GM12878 (cell line): ENCODE results near the gene EFCAB8. TPM values are rescaled to one million over a fixed set of nuclear protein-coding genes. Genes with fewer than 3 reads are reported as not detected.

Experiments used
- ATAC-seq: fragments of 200-7000 bp; cut with Tn5 transposase; 3 replicates; pipeline ENCODE4 v1.9.1; 2020; ENCODE audit warnings: mild to moderate bottlenecking, moderate library complexity
- BruUV-seq: library from RNA; stranded (reverse); fragments of 400-500 nt; replicated peaks from 2 replicates; lab custom pipeline; 2021; lab: Mats Ljungman, UMichigan
- CTCF ChIA-PET: fragments of 300-600 bp; sonication (Branson Sonifier 250); formaldehyde crosslinking; extraction: SDS; loops from one replicate; lab custom pipeline; 2021; ENCODE audit warnings: inconsistent platforms; lab: Yijun Ruan, JAX
- POLR2A ChIA-PET: fragments of 350-600 bp; formaldehyde crosslinking; extraction: SDS; loops from one replicate; lab custom pipeline; 2021; ENCODE audit warnings: inconsistent platforms; lab: Charles Lee
- RAD21 ChIA-PET: fragments of 300-600 bp; sonication (Branson Sonifier 250); formaldehyde crosslinking; loops from one replicate; lab custom pipeline; 2023; ENCODE audit warnings: antibody characterized with exemption; ENCODE audit not compliant: unreplicated experiment; lab: Charles Lee
- SMC1A ChIA-PET: fragments of 300-600 bp; sonication (Branson Sonifier 250); formaldehyde crosslinking; loops from one replicate; lab custom pipeline; 2023; ENCODE audit not compliant: unreplicated experiment, uncharacterized antibody; lab: Charles Lee
- DNase-seq: peaks from one replicate; pipeline ENCODE4 v3.0.0-alpha.2; 2011; ENCODE audit warnings: low read depth, low spot score
- FAIRE-seq: peaks from 3 replicates; lab custom pipeline; 2011; peaks lifted over from hg19 to GRCh38; lab: Jason Lieb, UNC
- H2AFZ ChIP-seq: 2 replicates; pipeline ENCODE4 v1.6.0; 2011; ENCODE audit warnings: low read depth, low read length, control low read depth; ENCODE audit not compliant: control insufficient read depth
- H3K27ac ChIP-seq: 2 replicates; pipeline ENCODE4 v1.5.1; 2011; ENCODE audit warnings: control low read depth; ENCODE audit not compliant: control insufficient read depth, insufficient read depth
- H3K27me3 ChIP-seq, 2 experiments: replicated peaks in 1 of 2; 2 replicates each; pipeline versions ENCODE4 v1.6.0 to v1.6.1; 2011; ENCODE audit warnings: low read length in 1 of 2; ENCODE audit not compliant: control insufficient read depth in 2 of 2, insufficient read depth in 2 of 2
- H3K36me3 ChIP-seq, 2 experiments: 2 replicates each; pipeline ENCODE4 v1.5.1; 2011; ENCODE audit warnings: low read length in 1 of 2; ENCODE audit not compliant: control insufficient read depth in 2 of 2, insufficient read depth in 2 of 2
- H3K4me1 ChIP-seq: 2 replicates; pipeline ENCODE4 v1.6.1; 2011; ENCODE audit warnings: mild to moderate bottlenecking, low read length, moderate library complexity, mixed read lengths; ENCODE audit not compliant: control insufficient read depth, insufficient read depth
- H3K4me2 ChIP-seq: 2 replicates; pipeline ENCODE4 v1.6.0; 2011; ENCODE audit warnings: control low read depth; ENCODE audit not compliant: control insufficient read depth, insufficient read depth
- H3K4me3 ChIP-seq: fragments of 200-600 bp; sonication (generic); 2 replicates; pipeline ENCODE4 v1.5.1; 2016
- H3K79me2 ChIP-seq: 2 replicates; pipeline ENCODE4 v1.6.0; 2011; ENCODE audit warnings: low read length; ENCODE audit not compliant: control insufficient read depth, insufficient read depth
- H3K9ac ChIP-seq: 2 replicates; pipeline ENCODE4 v1.8.0; 2011; ENCODE audit warnings: low read length, control low read depth, mixed read lengths; ENCODE audit not compliant: control insufficient read depth, insufficient read depth
- H3K9me3 ChIP-seq: replicated peaks from 3 replicates; pipeline ENCODE4 v1.5.1; 2011; ENCODE audit warnings: mild to moderate bottlenecking, low read length; ENCODE audit not compliant: control insufficient read depth, insufficient read depth
- H4K20me1 ChIP-seq: 2 replicates; pipeline ENCODE4 v1.6.0; 2011; ENCODE audit not compliant: control insufficient read depth, insufficient read depth
- BACH1 ChIP-seq: fragments of 450-650 bp; IDR thresholded peaks from 2 replicates; pipeline ENCODE4 v1.6.1; 2017; ENCODE audit warnings: mild to moderate bottlenecking, borderline replicate concordance
- ELK1 ChIP-seq: IDR thresholded peaks from 2 replicates; pipeline ENCODE4 v1.6.1; 2012; ENCODE audit warnings: low read depth, low read length, improper control_type of control experiment
- ESRRA ChIP-seq: IDR thresholded peaks from 2 replicates; pipeline ENCODE4 v1.6.1; 2012; ENCODE audit warnings: mild to moderate bottlenecking, low read length, improper control_type of control experiment
- JUNB ChIP-seq: IDR thresholded peaks from 2 replicates; pipeline ENCODE4 v1.6.1; 2016; ENCODE audit warnings: antibody characterized with exemption, mild to moderate bottlenecking
- MXI1 ChIP-seq: fragments of 150-350 bp; IDR thresholded peaks from 2 replicates; pipeline ENCODE4 v1.6.1; 2011; ENCODE audit warnings: low read depth, mild to moderate bottlenecking, inconsistent platforms, low read length, improper control_type of control experiment
- NR2C1 ChIP-seq: fragments of 450-650 bp; IDR thresholded peaks from 2 replicates; pipeline ENCODE4 v1.6.1; 2017; ENCODE audit warnings: antibody characterized with exemption, mild to moderate bottlenecking, moderate library complexity
- NRF1 ChIP-seq: conservative IDR thresholded peaks from 2 replicates; pipeline ENCODE4 v1.6.1; 2011; ENCODE audit warnings: mild to moderate bottlenecking, low read depth, low read length, improper control_type of control experiment
- POU2F2 ChIP-seq: IDR thresholded peaks from 3 replicates; pipeline ENCODE4 v1.6.1; 2011; ENCODE audit warnings: low read depth, mild to moderate bottlenecking, low read length, borderline replicate concordance
- RB1 ChIP-seq: fragments of 450-650 bp; formaldehyde crosslinking; IDR thresholded peaks from 2 replicates; pipeline ENCODE4 v1.6.1; 2017; ENCODE audit warnings: mild to moderate bottlenecking, borderline replicate concordance
- RUNX3 ChIP-seq: IDR thresholded peaks from 2 replicates; pipeline ENCODE4 v1.6.1; 2012; ENCODE audit warnings: low read length, inconsistent platforms
- ZNF592 ChIP-seq: fragments of 450-650 bp; IDR thresholded peaks from 2 replicates; pipeline ENCODE4 v1.6.1; 2017; ENCODE audit warnings: mild to moderate bottlenecking, moderate library complexity
- WGBS: methylation state at CpG from one replicate; pipeline ENCODE4 v1.1.6; 2016; ENCODE audit warnings: low lambda C conversion rate; ENCODE audit not compliant: insufficient replicate concordance, insufficient coverage; ENCODE audit errors: missing lambda C conversion rate; 5-methylcytosine and 5-hydroxymethylcytosine counted together
- in situ Hi-C: fragments of 300-500 bp; cut with MboI; formaldehyde crosslinking; loops from 9 replicates; pipeline ENCODE4 v1.14.3; 2018; ENCODE audit warnings: mixed read lengths
- intact Hi-C: fragments of 100-400 bp; cut with micrococcal nuclease; formaldehyde crosslinking; loops from one replicate; pipeline ENCODE4 v1.14.2; 2022; ENCODE audit not compliant: unreplicated experiment
- polyA plus RNA-seq, 11 experiments: library from polyadenylated mRNA; depleted of rRNA in 4 of 11; unstranded in 6 of 11; stranded (reverse) in 5 of 11; fragments of >200 nt; fragmentation: Nextera tagmentation in 4 of 11; fragmentation: Illumina TruSeq in 1 of 11; extraction: Ambion mirVana in 4 of 11; extraction: Trizol in 1 of 11; gene quantifications; 1 replicate in 1 of 11; 2 replicates in 10 of 11; pipeline versions ENCODE4 v1.2.1 to v1.2.3, GENCODE V29; 2011 to 2016; ENCODE audit warnings: inconsistent platforms in 2 of 11, missing spikeins in 2 of 11, low read depth in 1 of 11
- total RNA-seq, 4 experiments: library from RNA; depleted of rRNA in 3 of 4; stranded (reverse); fragments of >200 nt in 3 of 4; fragmentation: Illumina TruSeq in 1 of 4; extraction: Trizol in 1 of 4; gene quantifications; 2 replicates each; pipeline versions ENCODE4 v1.2.1 to v1.2.3, GENCODE V29; 2013 to 2021
- TF ChIP-seq, protein P1 (sequence below): IDR thresholded peaks from 2 replicates; pipeline ENCODE4 v1.6.1; 2012; ENCODE audit warnings: mild to moderate bottlenecking, low read depth, low read length
- TF ChIP-seq, protein P2 (sequence below): fragments of 150-350 bp; IDR thresholded peaks from 2 replicates; pipeline ENCODE4 v1.6.1; 2014; ENCODE audit warnings: mild to moderate bottlenecking, low read depth, low read length

Gene EFCAB8
- total and polyA plus RNA-seq, 10 of the 15 experiments (the other 5 are each of a cell fraction or from before 2014, with no cell fraction given), result 0.04 to 0.18 (median 0.06) TPM; not detected in 4

DNA sequence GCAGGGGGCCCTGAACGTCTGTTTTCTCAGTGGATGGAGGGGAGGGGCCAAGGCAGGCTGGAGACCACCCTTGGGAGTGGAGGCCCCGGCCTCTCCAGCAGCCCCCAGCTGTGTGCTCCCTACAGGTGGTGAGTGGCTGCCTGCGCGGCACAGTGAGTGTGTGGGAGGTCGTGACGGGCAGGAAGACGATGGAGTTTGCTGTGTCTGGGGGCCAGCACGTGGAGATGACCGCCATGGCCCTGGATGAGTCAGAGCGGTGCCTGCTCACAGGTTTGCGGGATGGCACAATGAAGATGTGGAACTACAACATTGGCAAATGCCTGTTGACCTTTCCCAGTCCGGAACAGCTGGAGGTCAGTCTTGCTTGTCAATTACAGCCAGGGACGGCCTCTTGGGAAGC lies 52.6 kb downstream of the EFCAB8 start:
- FAIRE-seq (no peak), ATAC-seq (no peak), DNase-seq (no peak)
- H3K27me3 ChIP-seq, result peaks cover 0 to 3% of the 10 kb centered on the region in 2 experiments; a peak in 3 of 4 replicates
- no TSS peak for BruUV-seq
- in situ Hi-C loops, result no loop called here
- ChIA-PET RAD21 (interaction anchor here (1.5 kb wide), 1 partner anchor 121 kb away, joined by 3 read pairs; no protein-coding TSS in a partner anchor), POLR2A (no interaction called here), SMC1A (no interaction called here), CTCF (interaction anchor here (0.7 to 1.2 kb wide), 3 partner anchors 33 to 490 kb away, joined by 3 read pairs; no protein-coding TSS in a partner anchor)
- intact Hi-C loops, result no loop called here
- H4K20me1 ChIP-seq, result no peaks in the 10 kb centered on the region
- H2AFZ ChIP-seq, result no peak overlapping the region
- H3K9ac ChIP-seq, result no peak overlapping the region
- no peaks in the 10 kb centered on the region for H3K79me2 ChIP-seq
- H3K4me2 ChIP-seq, result no peak overlapping the region
- H3K36me3 ChIP-seq, result no peaks in the 10 kb centered on the region
- H3K9me3 ChIP-seq, result no peaks in the 10 kb centered on the region; the same call in 1 of the 3 replicates
- H3K4me1 ChIP-seq, result no peaks in the 10 kb centered on the region
- no peak overlapping the region for H3K27ac ChIP-seq
- H3K4me3 ChIP-seq, result no peak overlapping the region
- 45% methylated on average over 13 of the region's 13 CpGs for WGBS
- no peak for TF ChIP-seq RUNX3
- no peak for TF ChIP-seq RB1
- no peak for TF ChIP-seq MXI1
- no peak for TF ChIP-seq JUNB
- no peak for TF ChIP-seq BACH1
- TF ChIP-seq ZNF592, result no peak
- TF ChIP-seq, protein P1, sequence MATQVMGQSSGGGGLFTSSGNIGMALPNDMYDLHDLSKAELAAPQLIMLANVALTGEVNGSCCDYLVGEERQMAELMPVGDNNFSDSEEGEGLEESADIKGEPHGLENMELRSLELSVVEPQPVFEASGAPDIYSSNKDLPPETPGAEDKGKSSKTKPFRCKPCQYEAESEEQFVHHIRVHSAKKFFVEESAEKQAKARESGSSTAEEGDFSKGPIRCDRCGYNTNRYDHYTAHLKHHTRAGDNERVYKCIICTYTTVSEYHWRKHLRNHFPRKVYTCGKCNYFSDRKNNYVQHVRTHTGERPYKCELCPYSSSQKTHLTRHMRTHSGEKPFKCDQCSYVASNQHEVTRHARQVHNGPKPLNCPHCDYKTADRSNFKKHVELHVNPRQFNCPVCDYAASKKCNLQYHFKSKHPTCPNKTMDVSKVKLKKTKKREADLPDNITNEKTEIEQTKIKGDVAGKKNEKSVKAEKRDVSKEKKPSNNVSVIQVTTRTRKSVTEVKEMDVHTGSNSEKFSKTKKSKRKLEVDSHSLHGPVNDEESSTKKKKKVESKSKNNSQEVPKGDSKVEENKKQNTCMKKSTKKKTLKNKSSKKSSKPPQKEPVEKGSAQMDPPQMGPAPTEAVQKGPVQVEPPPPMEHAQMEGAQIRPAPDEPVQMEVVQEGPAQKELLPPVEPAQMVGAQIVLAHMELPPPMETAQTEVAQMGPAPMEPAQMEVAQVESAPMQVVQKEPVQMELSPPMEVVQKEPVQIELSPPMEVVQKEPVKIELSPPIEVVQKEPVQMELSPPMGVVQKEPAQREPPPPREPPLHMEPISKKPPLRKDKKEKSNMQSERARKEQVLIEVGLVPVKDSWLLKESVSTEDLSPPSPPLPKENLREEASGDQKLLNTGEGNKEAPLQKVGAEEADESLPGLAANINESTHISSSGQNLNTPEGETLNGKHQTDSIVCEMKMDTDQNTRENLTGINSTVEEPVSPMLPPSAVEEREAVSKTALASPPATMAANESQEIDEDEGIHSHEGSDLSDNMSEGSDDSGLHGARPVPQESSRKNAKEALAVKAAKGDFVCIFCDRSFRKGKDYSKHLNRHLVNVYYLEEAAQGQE, result no peak
- TF ChIP-seq ESRRA, result no peak
- no peak for TF ChIP-seq NR2C1
- TF ChIP-seq ELK1, result no peak
- TF ChIP-seq NRF1, result no peak
- no peak for TF ChIP-seq POU2F2
- TF ChIP-seq, protein P2, sequence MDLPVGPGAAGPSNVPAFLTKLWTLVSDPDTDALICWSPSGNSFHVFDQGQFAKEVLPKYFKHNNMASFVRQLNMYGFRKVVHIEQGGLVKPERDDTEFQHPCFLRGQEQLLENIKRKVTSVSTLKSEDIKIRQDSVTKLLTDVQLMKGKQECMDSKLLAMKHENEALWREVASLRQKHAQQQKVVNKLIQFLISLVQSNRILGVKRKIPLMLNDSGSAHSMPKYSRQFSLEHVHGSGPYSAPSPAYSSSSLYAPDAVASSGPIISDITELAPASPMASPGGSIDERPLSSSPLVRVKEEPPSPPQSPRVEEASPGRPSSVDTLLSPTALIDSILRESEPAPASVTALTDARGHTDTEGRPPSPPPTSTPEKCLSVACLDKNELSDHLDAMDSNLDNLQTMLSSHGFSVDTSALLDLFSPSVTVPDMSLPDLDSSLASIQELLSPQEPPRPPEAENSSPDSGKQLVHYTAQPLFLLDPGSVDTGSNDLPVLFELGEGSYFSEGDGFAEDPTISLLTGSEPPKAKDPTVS, result no peak
- TF ChIP-seq, all 136 proteins: peak for 0
